ENCODE measurements around the gene SLC16A9. TPM values are rescaled to one million over a fixed set of nuclear protein-coding genes. Genes with fewer than 3 reads are reported as not detected.

SLC16A9 gene
- 1 to 10 TPM in 2 of 4 donors, under 1 TPM in 2; 0.44 to 2.3 (median 1.3) TPM for total RNA-seq

- WGBS, 2 donors: 0 to 1% methylated on average over 45 to 52 of the region's 68 CpGs
- Histone ChIP-seq H3K4me3 (peak within 1 kb of the TSS; percentile 55 to 76 (median 63)), H3K9me3 (no peaks in the 10 kb centered on the region), H3K4me1 (peaks cover 0 to 20% (median 9%) of the 10 kb centered on the region in 4 donors), H3K27ac (peak within 1 kb of the TSS; percentile 45 to 74 (median 58)), H3K36me3 (no peaks in the 10 kb centered on the region), H3K27me3 (peaks cover 0 to 9% of the 10 kb centered on the region in 2 donors)
- DNase-seq (ENCODE audit: low spot score in 2 of 2): peak in 1 of 2 donors; percentile 12
- TF ChIP-seq CTCF (IDR thresholded peaks at IDR 0.05): peak in 4 of 5 experiments; percentile 19 to 42 (median 36)
- TF ChIP-seq POLR2A (IDR thresholded peaks at IDR 0.05): no peak
- peak in 1 of 2 donors; percentile 37 for TF ChIP-seq EP300 (IDR thresholded peaks at IDR 0.05)
These were observed at the start of gene SLC16A9 for GRCh38 chr10:59709395-59710125. TSS of gene SLC16A9 (minus strand) at chr10:59709850. CDS start at chr10:59684291, 25,559 bp downstream.

- Histone ChIP-seq H3K27me3 (no peaks in the 10 kb centered on the region), H3K27ac (no peak overlapping the region), H3K4me1 (no peaks in the 10 kb centered on the region), H3K9me3 (peaks cover 0 to 10% (median 0%) of the 10 kb centered on the region in 4 donors), H3K36me3 (no peaks in the 10 kb centered on the region), H3K4me3 (no peak overlapping the region)
- TF ChIP-seq EP300 (IDR thresholded peaks at IDR 0.05) (no peak), CTCF (IDR thresholded peaks at IDR 0.05) (no peak), POLR2A (IDR thresholded peaks at IDR 0.05) (no peak)
- WGBS, 2 donors: 41 to 57% methylated on average over 3 of the region's 3 CpGs
- no peak for DNase-seq (ENCODE audit: low spot score in 2 of 2)
These were observed 48.3 kb upstream of the SLC16A9 start for GRCh38 chr10:59757966-59758365.

GRCh38 chr10:59754951-59755350 is 45.3 kb upstream of the SLC16A9 start:
- no peak for DNase-seq (ENCODE audit: low spot score in 2 of 2)
- H3K4me1 ChIP-seq: no peaks in the 10 kb centered on the region
- WGBS, 2 donors: 92 to 95% methylated on average over 4 of the region's 4 CpGs
- no peaks in the 10 kb centered on the region for H3K27me3 ChIP-seq
- H3K27ac ChIP-seq: no peak overlapping the region
- H3K9me3 ChIP-seq: peaks cover 0 to 5% (median 0%) of the 10 kb centered on the region in 4 donors
- H3K36me3 ChIP-seq: no peaks in the 10 kb centered on the region
- H3K4me3 ChIP-seq: no peak overlapping the region
- TF ChIP-seq POLR2A (IDR thresholded peaks at IDR 0.05) (no peak), CTCF (IDR thresholded peaks at IDR 0.05) (no peak), EP300 (IDR thresholded peaks at IDR 0.05) (no peak)

- H3K4me3 ChIP-seq: no peak within 1 kb of the TSS
- no peak for DNase-seq (ENCODE audit: low spot score in 2 of 2)
- H3K9me3 ChIP-seq: no peaks in the 10 kb centered on the region
- WGBS, 2 donors: 66 to 68% methylated on average over 3 of the region's 3 CpGs
- H3K4me1 ChIP-seq: no peaks in the 10 kb centered on the region
- H3K27ac ChIP-seq: no peak within 1 kb of the TSS
- H3K36me3 ChIP-seq: no peaks in the 10 kb centered on the region
- TF ChIP-seq EP300 (IDR thresholded peaks at IDR 0.05) (no peak), CTCF (IDR thresholded peaks at IDR 0.05) (no peak), POLR2A (IDR thresholded peaks at IDR 0.05) (no peak)
- no peaks in the 10 kb centered on the region for H3K27me3 ChIP-seq
These were observed 43.6 kb upstream of the SLC16A9 start, which contains the start of gene MRLN for GRCh38 chr10:59753267-59753666. TSS of gene MRLN (minus strand) at chr10:59753455.

GRCh38 chr10:59752278-59752940 is 42.8 kb upstream of the SLC16A9 start:
- no peaks in the 10 kb centered on the region for H3K27me3 ChIP-seq
- H3K27ac ChIP-seq: no peak overlapping the region
- H3K4me1 ChIP-seq: no peaks in the 10 kb centered on the region
- no peaks in the 10 kb centered on the region for H3K9me3 ChIP-seq
- no peak for TF ChIP-seq POLR2A (IDR thresholded peaks at IDR 0.05)
- no peak for TF ChIP-seq CTCF (IDR thresholded peaks at IDR 0.05)
- no peak for TF ChIP-seq EP300 (IDR thresholded peaks at IDR 0.05)
- WGBS, 2 donors: 64 to 71% methylated on average over 2 of the region's 2 CpGs
- no peaks in the 10 kb centered on the region for H3K36me3 ChIP-seq
- no peak for DNase-seq (ENCODE audit: low spot score in 2 of 2)
- H3K4me3 ChIP-seq: no peak overlapping the region
